ENCODE data around the gene LRBA. TPM values are rescaled to one million over a fixed set of nuclear protein-coding genes. Genes with fewer than 3 reads are reported as not detected.
A peak's percentile ranks its signal among the peaks of the same experiment; 100 is the strongest.
"Not testable (repeated sequence)": the region's sequence is repeated elsewhere in the genome, so short reads cannot be mapped to it uniquely, and the experiment has no call there.

The LRBA gene
- total RNA-seq, 5 donors from 2014 or later (not counting 1 experiment from before 2014, with no cell fraction given), result 56.1 to 81.7 (median 56.9) TPM

DNA sequence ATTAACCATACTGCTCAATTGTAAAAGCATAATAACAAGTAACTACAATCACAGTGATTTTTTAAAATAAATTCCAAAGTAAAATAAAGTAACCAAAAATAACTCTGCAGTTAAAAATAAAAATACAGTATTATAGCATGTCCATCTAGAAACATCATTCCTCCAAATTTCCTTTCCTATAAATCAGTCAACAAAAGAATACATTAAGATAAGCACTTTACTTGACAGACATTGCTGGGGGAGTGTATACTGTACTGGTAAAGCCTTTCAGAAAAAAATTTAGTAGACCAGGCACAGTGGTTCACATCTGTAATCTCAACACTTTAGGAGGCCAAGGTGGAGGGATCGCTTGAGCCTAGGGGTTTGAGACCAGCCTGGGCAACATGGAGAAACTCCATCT lies 91.1 kb downstream of the LRBA start:
- H3K4me3 ChIP-seq (ENCODE audit: control insufficient read depth in 1 of 2, extremely low read depth in 1 of 2, low read length in 1 of 2), result no peak overlapping the region
- H3K36me3 ChIP-seq (ENCODE audit: control insufficient read depth in 2 of 2, extremely low read depth in 1 of 2, insufficient read depth in 1 of 2, low read length in 1 of 2), result peaks cover 0 to 36% of the 10 kb centered on the region in 2 donors
- Mint-ChIP-seq H3K27ac (no peak overlapping the region), H3K9me3 (no peaks in the 10 kb centered on the region), H3K4me1 (peaks cover 0 to 3% (median 0%) of the 10 kb centered on the region in 3 donors), H3K36me3 (peaks cover 55% of the 10 kb centered on the region), H3K4me3 (no peak overlapping the region), H3K27me3 (no peaks in the 10 kb centered on the region)
- no CpG with 5 or more reads among the region's 1 CpG for WGBS (ENCODE audit: insufficient coverage)
- no peaks in the 10 kb centered on the region for H3K27me3 ChIP-seq (replicated peaks in 1 of 2; ENCODE audit: control insufficient read depth in 2 of 2, extremely low read depth in 1 of 2, insufficient read depth in 2 of 2, low read length in 1 of 2)
- H3K9me3 ChIP-seq, result no peaks in the 10 kb centered on the region
- POLR2A ChIA-PET, result no interaction called here
- DNase-seq, result no peak
- CTCF ChIA-PET, result no interaction called here
- no peak overlapping the region for H3K27ac ChIP-seq (ENCODE audit: low read length)
- no peaks in the 10 kb centered on the region for H3K4me1 ChIP-seq (ENCODE audit: control insufficient read depth in 1 of 2, extremely low read depth in 1 of 2, insufficient read depth in 2 of 2, low read length in 2 of 2)
- ATAC-seq (replicated peaks in 1 of 4), result no peak

DNA sequence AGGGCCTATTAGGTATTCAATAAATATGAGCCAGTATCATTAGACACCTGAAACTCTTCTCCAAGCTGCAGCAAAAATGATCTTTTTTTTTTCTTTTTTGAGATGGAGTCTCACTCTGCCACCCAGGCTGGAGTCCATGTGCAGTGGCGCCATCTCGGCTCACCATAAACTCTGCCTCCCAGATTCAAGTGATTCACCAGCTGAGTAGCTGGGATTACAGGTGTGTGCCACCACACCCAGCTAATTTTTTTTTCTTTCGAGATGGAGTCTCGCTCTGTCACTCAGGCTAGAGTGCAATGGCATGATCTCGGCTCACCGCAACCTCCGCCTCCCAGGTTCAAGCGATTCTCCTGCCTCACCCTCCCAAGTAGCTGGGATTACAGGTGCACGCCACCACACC lies 93.6 kb downstream of the LRBA start:
- H3K4me1 Mint-ChIP-seq; ATAC-seq (replicated peaks in 1 of 4); H3K4me1 ChIP-seq (ENCODE audit: control insufficient read depth in 1 of 2, extremely low read depth in 1 of 2, insufficient read depth in 2 of 2, low read length in 2 of 2); H3K27me3 ChIP-seq (replicated peaks in 1 of 2; ENCODE audit: control insufficient read depth in 2 of 2, extremely low read depth in 1 of 2, insufficient read depth in 2 of 2, low read length in 1 of 2); POLR2A ChIA-PET; H3K4me3 ChIP-seq (ENCODE audit: control insufficient read depth in 1 of 2, extremely low read depth in 1 of 2, low read length in 1 of 2); H3K4me3 Mint-ChIP-seq; DNase-seq; H3K9me3 Mint-ChIP-seq; H3K9me3 ChIP-seq; H3K27ac Mint-ChIP-seq; CTCF ChIA-PET; H3K27me3 Mint-ChIP-seq; H3K27ac ChIP-seq (ENCODE audit: low read length): not testable (repeated sequence)
- H3K36me3 ChIP-seq (ENCODE audit: control insufficient read depth in 2 of 2, extremely low read depth in 1 of 2, insufficient read depth in 1 of 2, low read length in 1 of 2), result peaks cover 5 to 36% of the 10 kb centered on the region in 2 donors
- WGBS (ENCODE audit: insufficient coverage), result 98% methylated on average over 9 of the region's 9 CpGs
- peaks cover 59% of the 10 kb centered on the region for H3K36me3 Mint-ChIP-seq

DNA sequence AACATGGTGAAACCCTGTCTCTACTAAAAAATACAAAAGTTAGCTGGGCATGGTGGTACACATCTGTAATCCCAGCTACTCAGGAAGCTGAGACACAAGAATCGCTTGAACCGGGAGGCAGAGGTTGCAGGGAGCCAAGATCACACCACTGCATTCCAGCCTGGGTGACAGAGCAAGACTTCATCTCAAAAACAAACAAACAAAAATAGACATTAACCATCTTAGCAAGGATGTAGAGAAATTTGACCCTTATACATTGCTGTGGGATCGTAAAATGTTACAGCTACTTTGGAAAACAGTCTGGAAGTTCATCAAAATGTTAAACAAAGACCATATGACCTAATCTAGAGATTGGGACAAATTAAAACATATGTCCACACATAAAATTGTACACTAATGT lies 96.5 kb downstream of the LRBA start:
- H3K4me1 ChIP-seq (ENCODE audit: control insufficient read depth in 1 of 2, extremely low read depth in 1 of 2, insufficient read depth in 2 of 2, low read length in 2 of 2); DNase-seq; H3K9me3 Mint-ChIP-seq; H3K9me3 ChIP-seq; H3K27ac ChIP-seq (ENCODE audit: low read length); H3K4me3 ChIP-seq (ENCODE audit: control insufficient read depth in 1 of 2, extremely low read depth in 1 of 2, low read length in 1 of 2); CTCF ChIA-PET; POLR2A ChIA-PET; H3K4me1 Mint-ChIP-seq; ATAC-seq (replicated peaks in 1 of 4); H3K4me3 Mint-ChIP-seq; H3K27ac Mint-ChIP-seq; H3K27me3 ChIP-seq (replicated peaks in 1 of 2; ENCODE audit: control insufficient read depth in 2 of 2, extremely low read depth in 1 of 2, insufficient read depth in 2 of 2, low read length in 1 of 2); H3K27me3 Mint-ChIP-seq: not testable (repeated sequence)
- no CpG with 5 or more reads among the region's 3 CpGs for WGBS (ENCODE audit: insufficient coverage)
- peaks cover 63% of the 10 kb centered on the region for H3K36me3 Mint-ChIP-seq
- H3K36me3 ChIP-seq (ENCODE audit: control insufficient read depth in 2 of 2, extremely low read depth in 1 of 2, insufficient read depth in 1 of 2, low read length in 1 of 2), result peaks cover 5 to 43% of the 10 kb centered on the region in 2 donors

DNA sequence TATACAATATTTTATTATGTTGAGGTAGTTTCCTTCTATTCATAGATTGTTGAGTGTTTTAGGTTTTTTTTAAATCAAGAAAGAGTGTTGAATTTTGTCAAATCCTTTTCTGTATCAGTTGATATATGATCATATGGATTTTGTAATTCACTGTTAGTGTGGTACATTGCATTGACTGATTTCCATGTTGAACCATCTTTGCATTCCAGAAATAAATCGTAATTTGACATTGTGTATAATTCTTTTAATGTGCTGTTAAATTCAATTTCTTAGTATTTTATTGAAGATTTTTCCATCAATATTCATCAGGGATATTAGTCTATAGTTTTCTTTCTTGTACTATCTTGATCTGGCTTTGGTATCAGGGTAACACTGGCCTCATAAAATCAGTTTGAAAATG lies 103.8 kb downstream of the LRBA start:
- no peaks in the 10 kb centered on the region for H3K27me3 Mint-ChIP-seq
- ATAC-seq (replicated peaks in 1 of 4), result no peak
- Histone ChIP-seq H3K4me3 (ENCODE audit: control insufficient read depth in 1 of 2, extremely low read depth in 1 of 2, low read length in 1 of 2) (no peak overlapping the region), H3K4me1 (ENCODE audit: control insufficient read depth in 1 of 2, extremely low read depth in 1 of 2, insufficient read depth in 2 of 2, low read length in 2 of 2) (no peaks in the 10 kb centered on the region), H3K27me3 (replicated peaks in 1 of 2; ENCODE audit: control insufficient read depth in 2 of 2, extremely low read depth in 1 of 2, insufficient read depth in 2 of 2, low read length in 1 of 2) (no peaks in the 10 kb centered on the region), H3K27ac (ENCODE audit: low read length) (no peak overlapping the region), H3K9me3 (no peaks in the 10 kb centered on the region), H3K36me3 (ENCODE audit: control insufficient read depth in 2 of 2, extremely low read depth in 1 of 2, insufficient read depth in 1 of 2, low read length in 1 of 2) (peaks cover 6 to 45% of the 10 kb centered on the region in 2 donors)
- DNase-seq, result no peak
- H3K36me3 Mint-ChIP-seq, result peaks cover 82% of the 10 kb centered on the region
- ChIA-PET POLR2A (interaction anchor here in 1 of 2 donors (0.6 kb wide), 1 partner anchor 31 kb away, joined by 3 read pairs; no protein-coding TSS in a partner anchor), CTCF (no interaction called here)
- H3K9me3 Mint-ChIP-seq, result peaks cover 10 to 19% (median 14%) of the 10 kb centered on the region in 3 donors
- WGBS (ENCODE audit: insufficient coverage), result no CpG with 5 or more reads among the region's 1 CpG
- peaks cover 14 to 25% (median 19%) of the 10 kb centered on the region in 3 donors for H3K4me1 Mint-ChIP-seq
- H3K4me3 Mint-ChIP-seq, result no peak overlapping the region
- no peak overlapping the region for H3K27ac Mint-ChIP-seq

DNA sequence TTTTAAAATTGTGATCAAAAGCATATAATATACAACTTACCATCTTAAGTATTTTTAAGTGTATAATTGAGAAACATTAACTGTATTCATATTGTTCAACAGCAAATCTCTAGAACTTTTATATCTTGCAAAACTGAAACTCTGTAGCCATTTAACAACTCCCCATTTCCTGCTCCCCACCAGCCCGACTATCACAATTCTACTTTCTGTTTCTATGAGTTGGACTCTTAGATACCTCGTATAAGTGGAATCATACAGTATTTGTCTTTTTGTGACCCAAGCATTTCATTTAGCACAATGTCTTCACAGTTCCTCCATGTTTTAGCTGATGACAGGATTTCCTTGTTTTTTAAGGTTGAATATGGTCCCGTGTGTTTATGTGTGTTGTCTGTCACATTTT lies 106.0 kb downstream of the LRBA start:
- DNase-seq (no peak), ATAC-seq (replicated peaks in 1 of 4) (no peak)
- H3K4me3 Mint-ChIP-seq, result no peak overlapping the region
- Histone ChIP-seq H3K27me3 (replicated peaks in 1 of 2; ENCODE audit: control insufficient read depth in 2 of 2, extremely low read depth in 1 of 2, insufficient read depth in 2 of 2, low read length in 1 of 2) (no peaks in the 10 kb centered on the region), H3K27ac (ENCODE audit: low read length) (no peak overlapping the region), H3K36me3 (ENCODE audit: control insufficient read depth in 2 of 2, extremely low read depth in 1 of 2, insufficient read depth in 1 of 2, low read length in 1 of 2) (peaks cover 6 to 31% of the 10 kb centered on the region in 2 donors), H3K9me3 (no peaks in the 10 kb centered on the region), H3K4me1 (ENCODE audit: control insufficient read depth in 1 of 2, extremely low read depth in 1 of 2, insufficient read depth in 2 of 2, low read length in 2 of 2) (no peaks in the 10 kb centered on the region), H3K4me3 (ENCODE audit: control insufficient read depth in 1 of 2, extremely low read depth in 1 of 2, low read length in 1 of 2) (no peak overlapping the region)
- POLR2A ChIA-PET, result no interaction called here
- H3K36me3 Mint-ChIP-seq, result peaks cover 83% of the 10 kb centered on the region
- H3K27me3 Mint-ChIP-seq, result no peaks in the 10 kb centered on the region
- CTCF ChIA-PET, result interaction anchor here in 1 of 2 donors (0.9 kb wide), 1 partner anchor 42 kb away, joined by 4 read pairs; no protein-coding TSS in a partner anchor
- H3K4me1 Mint-ChIP-seq, result peaks cover 22 to 32% (median 27%) of the 10 kb centered on the region in 3 donors
- peaks cover 10 to 19% (median 14%) of the 10 kb centered on the region in 3 donors for H3K9me3 Mint-ChIP-seq
- WGBS (ENCODE audit: insufficient coverage), result no CpG with 5 or more reads among the region's 3 CpGs
- H3K27ac Mint-ChIP-seq, result no peak overlapping the region

DNA sequence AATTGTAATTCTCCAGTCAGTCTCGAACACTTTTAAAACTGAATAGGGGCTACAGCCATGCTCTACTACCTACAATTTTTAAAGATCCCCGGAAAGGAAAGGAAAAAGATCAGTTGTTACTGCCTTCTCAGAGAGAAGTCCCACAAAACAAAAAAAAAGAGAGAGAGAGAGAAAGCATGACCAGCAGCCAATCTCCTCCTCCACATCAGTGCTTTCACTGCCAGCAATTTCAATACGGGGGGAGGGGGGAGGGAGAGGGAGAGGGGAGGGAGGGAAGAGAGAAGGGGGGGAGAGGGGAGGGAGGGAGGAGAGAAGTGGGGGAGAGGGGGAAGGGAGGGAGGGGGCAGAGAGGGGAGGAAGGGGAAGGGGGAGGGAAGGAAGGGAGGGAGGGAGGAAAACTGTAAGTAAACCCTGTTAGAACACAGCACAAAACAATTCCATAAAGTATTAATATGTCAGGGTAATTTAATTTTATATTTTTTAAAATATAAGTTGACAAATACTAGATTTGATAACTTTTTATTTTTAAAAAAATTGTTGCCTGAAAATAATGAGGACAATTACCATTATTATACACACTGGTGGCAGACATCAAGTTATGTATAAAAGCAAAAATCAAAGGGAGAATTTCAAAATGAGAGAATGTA lies 108.0 kb downstream of the LRBA start:
- peaks cover 3 to 13% (median 9%) of the 10 kb centered on the region in 3 donors for H3K9me3 Mint-ChIP-seq
- Histone ChIP-seq H3K36me3 (ENCODE audit: control insufficient read depth in 2 of 2, extremely low read depth in 1 of 2, insufficient read depth in 1 of 2, low read length in 1 of 2) (peaks cover 3 to 19% of the 10 kb centered on the region in 2 donors), H3K27ac (ENCODE audit: low read length) (no peak overlapping the region), H3K9me3 (no peaks in the 10 kb centered on the region), H3K27me3 (replicated peaks in 1 of 2; ENCODE audit: control insufficient read depth in 2 of 2, extremely low read depth in 1 of 2, insufficient read depth in 2 of 2, low read length in 1 of 2) (no peaks in the 10 kb centered on the region), H3K4me1 (ENCODE audit: control insufficient read depth in 1 of 2, extremely low read depth in 1 of 2, insufficient read depth in 2 of 2, low read length in 2 of 2) (no peaks in the 10 kb centered on the region), H3K4me3 (ENCODE audit: control insufficient read depth in 1 of 2, extremely low read depth in 1 of 2, low read length in 1 of 2) (no peak overlapping the region)
- H3K27me3 Mint-ChIP-seq, result no peaks in the 10 kb centered on the region
- ChIA-PET CTCF (no interaction called here), POLR2A (interaction anchor here (0.6 kb wide), 2 partner anchors 13 to 104 kb away, joined by 3 read pairs; no protein-coding TSS in a partner anchor)
- WGBS (ENCODE audit: insufficient coverage), result no CpG with 5 or more reads among the region's 3 CpGs
- H3K4me1 Mint-ChIP-seq, result peaks cover 22 to 37% (median 27%) of the 10 kb centered on the region in 3 donors
- H3K36me3 Mint-ChIP-seq, result peaks cover 82% of the 10 kb centered on the region
- H3K4me3 Mint-ChIP-seq, result no peak overlapping the region
- ATAC-seq (replicated peaks in 1 of 4), result no peak
- H3K27ac Mint-ChIP-seq, result peak overlapping the region in 1 of 2 donors; percentile 57
- DNase-seq, result no peak
